MCF 10A (cell line): ENCODE data around the gene RAD51B. TPM values are rescaled to one million over a fixed set of nuclear protein-coding genes. Genes with fewer than 3 reads are reported as not detected.
A peak's percentile ranks its signal among the peaks of the same experiment; 100 is the strongest.

Experiments used
- BruUV-seq: library from RNA; stranded (reverse); fragments of 400-500 nt; replicated peaks from 2 replicates; lab custom pipeline; 2021; lab: Mats Ljungman, UMichigan
- CTCF ChIA-PET: fragments of 300-600 bp; sonication (Branson Sonifier 250); formaldehyde crosslinking; extraction: SDS; loops from one replicate; lab custom pipeline; 2021; ENCODE audit warnings: antibody characterized with exemption, inconsistent platforms; lab: Yijun Ruan, JAX
- POLR2A ChIA-PET: fragments of 300-600, 350-650 bp; sonication (Branson Sonifier 250); formaldehyde crosslinking; extraction: SDS; loops from one replicate; lab custom pipeline; 2020; ENCODE audit warnings: antibody characterized with exemption, inconsistent platforms; lab: Yijun Ruan, JAX
- DNase-seq: peaks from one replicate; pipeline ENCODE4 v3.0.0-alpha.2; 2018; ENCODE audit not compliant: unreplicated experiment
- H3K27ac Mint-ChIP-seq: one replicate; pipeline ENCODE4 v1.8.0; 2022; ENCODE audit warnings: mild to moderate bottlenecking, low read depth, mixed read lengths; ENCODE audit not compliant: unreplicated experiment
- H3K27me3 Mint-ChIP-seq: one replicate; pipeline ENCODE4 v1.8.0; 2022; ENCODE audit warnings: mixed read lengths; ENCODE audit not compliant: insufficient read depth, unreplicated experiment
- H3K36me3 Mint-ChIP-seq: one replicate; pipeline ENCODE4 v1.8.0; 2022; ENCODE audit warnings: mild to moderate bottlenecking, moderate library complexity, mixed read lengths; ENCODE audit not compliant: insufficient read depth, unreplicated experiment
- H3K4me1 Mint-ChIP-seq: one replicate; pipeline ENCODE4 v1.8.0; 2022; ENCODE audit warnings: mixed read lengths; ENCODE audit not compliant: insufficient read depth, unreplicated experiment
- H3K4me3 Mint-ChIP-seq: one replicate; pipeline ENCODE4 v1.8.0; 2022; ENCODE audit warnings: mild to moderate bottlenecking, moderate library complexity, mixed read lengths; ENCODE audit not compliant: unreplicated experiment
- H3K9me3 Mint-ChIP-seq: one replicate; pipeline ENCODE4 v1.8.0; 2022; ENCODE audit warnings: mixed read lengths; ENCODE audit not compliant: unreplicated experiment
- intact Hi-C: fragments of 100-400 bp; cut with micrococcal nuclease; formaldehyde crosslinking; loops from 2 replicates; pipeline ENCODE4 v1.14.1; 2022
- total RNA-seq: library from RNA; stranded (reverse); gene quantifications from 2 replicates; pipeline ENCODE4 v1.2.3, GENCODE V29; 2022
- TF ChIP-seq, protein P1 (sequence below): fragments of 200-600 bp; IDR thresholded peaks from one replicate; pipeline ENCODE4 v1.8.0; 2022; ENCODE audit warnings: antibody characterized with exemption, mild to moderate bottlenecking; ENCODE audit not compliant: unreplicated experiment

RAD51B gene
- total RNA-seq, 1 experiment from 2014 or later, result 14.6 TPM

DNA sequence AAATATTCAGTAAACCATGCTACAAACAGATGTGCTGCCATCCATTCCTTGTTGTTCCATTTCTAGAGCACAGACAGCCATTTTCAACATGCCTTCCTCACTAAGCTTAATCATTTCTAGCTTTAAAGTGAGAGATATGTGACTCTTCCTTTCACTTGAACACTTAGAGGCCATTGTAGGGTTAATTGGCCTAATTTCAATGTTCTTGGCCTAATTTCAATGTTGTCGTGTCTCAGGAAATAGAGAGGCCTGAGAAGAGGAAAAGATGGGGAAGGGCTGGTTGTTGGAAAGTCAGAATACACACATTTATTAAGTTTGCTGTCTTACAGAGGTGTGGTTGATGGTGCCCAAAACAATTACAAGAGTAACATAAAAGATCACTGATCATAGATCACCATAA lies 538.2 kb downstream of the RAD51B start:
- intact Hi-C loops, result no loop called here
- H3K4me3 Mint-ChIP-seq, result no peak overlapping the region
- CTCF ChIA-PET, result interaction anchor here (0.6 kb wide), 1 partner anchor 340 kb away, joined by 3 read pairs; no protein-coding TSS in a partner anchor
- POLR2A ChIA-PET, result interaction anchor here (1.1 kb wide), 1 partner anchor 30 kb away, joined by 3 read pairs; no protein-coding TSS in a partner anchor
- no peak overlapping the region for H3K27ac Mint-ChIP-seq
- no peaks in the 10 kb centered on the region for H3K9me3 Mint-ChIP-seq
- no peaks in the 10 kb centered on the region for H3K36me3 Mint-ChIP-seq
- no peaks in the 10 kb centered on the region for H3K27me3 Mint-ChIP-seq
- DNase-seq, result no peak
- H3K4me1 Mint-ChIP-seq, result peaks cover 16% of the 10 kb centered on the region
- BruUV-seq, result no TSS peak
- TF ChIP-seq, protein P1, sequence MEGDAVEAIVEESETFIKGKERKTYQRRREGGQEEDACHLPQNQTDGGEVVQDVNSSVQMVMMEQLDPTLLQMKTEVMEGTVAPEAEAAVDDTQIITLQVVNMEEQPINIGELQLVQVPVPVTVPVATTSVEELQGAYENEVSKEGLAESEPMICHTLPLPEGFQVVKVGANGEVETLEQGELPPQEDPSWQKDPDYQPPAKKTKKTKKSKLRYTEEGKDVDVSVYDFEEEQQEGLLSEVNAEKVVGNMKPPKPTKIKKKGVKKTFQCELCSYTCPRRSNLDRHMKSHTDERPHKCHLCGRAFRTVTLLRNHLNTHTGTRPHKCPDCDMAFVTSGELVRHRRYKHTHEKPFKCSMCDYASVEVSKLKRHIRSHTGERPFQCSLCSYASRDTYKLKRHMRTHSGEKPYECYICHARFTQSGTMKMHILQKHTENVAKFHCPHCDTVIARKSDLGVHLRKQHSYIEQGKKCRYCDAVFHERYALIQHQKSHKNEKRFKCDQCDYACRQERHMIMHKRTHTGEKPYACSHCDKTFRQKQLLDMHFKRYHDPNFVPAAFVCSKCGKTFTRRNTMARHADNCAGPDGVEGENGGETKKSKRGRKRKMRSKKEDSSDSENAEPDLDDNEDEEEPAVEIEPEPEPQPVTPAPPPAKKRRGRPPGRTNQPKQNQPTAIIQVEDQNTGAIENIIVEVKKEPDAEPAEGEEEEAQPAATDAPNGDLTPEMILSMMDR, result no peak

DNA sequence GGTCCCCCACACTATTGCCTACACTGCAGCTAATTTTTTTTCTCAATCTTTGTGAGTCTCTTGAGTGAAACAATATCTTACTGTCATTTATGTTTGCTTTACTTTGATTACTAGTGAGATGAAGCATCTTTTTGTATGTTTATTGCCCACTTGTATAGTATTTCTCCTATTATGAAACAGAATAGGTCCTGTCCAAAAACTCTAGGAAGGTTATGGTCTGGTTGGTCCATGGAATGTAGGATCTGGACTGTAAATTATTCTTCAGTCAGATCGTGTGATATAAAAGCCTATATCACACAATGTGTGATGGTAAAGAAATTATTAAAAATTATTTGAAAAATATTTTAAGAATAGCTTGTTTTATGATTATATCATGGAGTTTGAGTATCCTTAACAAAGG lies 538.9 kb downstream of the RAD51B start:
- POLR2A ChIA-PET, result interaction anchor here (0.6 to 1.1 kb wide), 2 partner anchors 31 to 437 kb away, joined by 3 read pairs; no protein-coding TSS in a partner anchor
- Mint-ChIP-seq H3K27ac (no peak overlapping the region), H3K27me3 (no peaks in the 10 kb centered on the region), H3K4me1 (peaks cover 16% of the 10 kb centered on the region), H3K9me3 (no peaks in the 10 kb centered on the region), H3K36me3 (no peaks in the 10 kb centered on the region), H3K4me3 (no peak overlapping the region)
- intact Hi-C loops, result no loop called here
- TF ChIP-seq, protein P1, result no peak
- no TSS peak for BruUV-seq
- CTCF ChIA-PET, result no interaction called here
- no peak for DNase-seq

DNA sequence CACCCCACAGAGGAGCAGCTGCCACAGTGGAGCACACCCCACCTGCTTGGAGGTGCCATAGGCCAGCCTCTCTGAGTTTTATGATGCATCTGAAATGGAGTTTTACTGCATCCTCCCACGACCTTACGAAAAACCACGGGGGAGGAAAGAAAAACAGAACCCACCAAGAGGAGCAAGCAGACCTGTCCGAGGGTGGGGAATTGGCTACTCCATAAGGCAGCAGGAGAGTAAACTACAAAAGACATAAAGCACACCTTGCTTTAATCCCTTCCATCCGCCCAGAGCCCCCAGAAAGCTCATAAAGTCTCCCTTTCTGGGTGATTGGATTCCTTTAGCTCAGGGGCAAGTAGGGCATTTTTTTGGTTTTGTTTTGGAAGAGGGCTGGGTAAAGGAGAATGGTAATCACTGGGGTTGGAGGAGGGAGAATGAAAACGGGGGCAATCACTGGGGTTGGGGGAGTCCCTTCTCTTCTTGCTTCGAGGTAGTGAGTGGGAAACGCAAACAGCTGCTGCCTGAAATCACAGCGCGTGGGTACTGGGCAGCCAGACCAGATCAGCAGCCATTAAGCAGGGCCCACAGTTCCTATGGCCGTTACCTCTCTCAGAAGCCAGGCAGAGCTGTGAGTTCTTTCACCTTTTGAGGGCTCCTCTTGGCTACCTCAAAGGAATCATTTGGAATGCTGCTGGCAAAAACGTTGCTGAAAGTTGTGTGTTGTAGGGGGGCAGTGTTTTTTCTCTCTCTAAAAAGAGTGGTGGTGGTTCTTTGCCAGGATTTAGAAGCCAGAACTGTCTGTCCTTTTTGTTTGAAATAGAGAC lies 539.6 kb downstream of the RAD51B start:
- intact Hi-C loops, result no loop called here
- no peaks in the 10 kb centered on the region for H3K9me3 Mint-ChIP-seq
- DNase-seq, result no peak
- no peak overlapping the region for H3K4me3 Mint-ChIP-seq
- H3K36me3 Mint-ChIP-seq, result no peaks in the 10 kb centered on the region
- peak overlapping the region; percentile 83 for H3K27ac Mint-ChIP-seq
- TF ChIP-seq, protein P1, result no peak
- no TSS peak for BruUV-seq
- CTCF ChIA-PET, result interaction anchor here (0.7 to 1.2 kb wide), 2 partner anchors 103 to 457 kb away, joined by 4 read pairs; no protein-coding TSS in a partner anchor
- H3K27me3 Mint-ChIP-seq, result no peaks in the 10 kb centered on the region
- H3K4me1 Mint-ChIP-seq, result peaks cover 16% of the 10 kb centered on the region
- POLR2A ChIA-PET, result interaction anchor here (0.6 kb wide), 1 partner anchor 436 kb away, joined by 3 read pairs; no protein-coding TSS in a partner anchor

DNA sequence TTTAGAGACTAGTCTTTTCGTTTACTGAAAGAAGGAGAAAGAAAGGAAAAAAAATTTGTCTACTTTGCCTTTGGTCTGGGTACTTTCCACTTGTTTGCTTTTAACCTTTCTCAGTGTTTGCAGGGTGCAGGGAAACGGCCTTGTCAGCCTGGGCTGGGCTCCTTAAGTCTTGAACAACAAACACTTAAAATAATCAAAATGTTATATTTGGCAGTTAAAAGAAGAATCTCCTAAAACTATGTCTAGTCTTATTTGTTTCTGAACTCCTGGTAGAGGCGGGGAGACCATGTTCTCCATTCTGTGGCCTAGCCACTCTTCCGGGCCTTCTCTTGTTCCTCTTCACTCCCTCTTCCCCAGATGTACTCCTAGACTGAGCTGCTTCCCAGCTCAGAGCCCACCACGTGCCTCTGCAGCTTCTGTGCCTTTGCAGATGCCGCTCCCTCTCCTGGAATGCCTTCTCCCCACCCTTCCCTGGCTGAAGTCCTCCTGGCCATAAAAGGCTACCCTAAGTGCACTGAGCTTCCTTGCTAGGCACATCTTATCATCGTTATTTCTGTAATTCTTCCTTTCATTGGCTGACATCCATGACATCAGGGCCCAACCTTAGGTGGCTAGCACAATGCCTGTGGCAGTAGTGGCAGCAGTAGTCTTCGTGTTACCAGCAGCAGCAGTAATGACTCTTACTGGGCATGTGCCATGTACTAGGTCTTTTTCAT lies 540.4 kb downstream of the RAD51B start:
- peak overlapping the region; percentile 83 for H3K27ac Mint-ChIP-seq
- peak; percentile 19 for DNase-seq
- no peaks in the 10 kb centered on the region for H3K9me3 Mint-ChIP-seq
- no TSS peak for BruUV-seq
- no peak overlapping the region for H3K4me3 Mint-ChIP-seq
- intact Hi-C loops, result no loop called here
- ChIA-PET CTCF (interaction anchor here (1.2 kb wide), 1 partner anchor 457 kb away, joined by 4 read pairs; no protein-coding TSS in a partner anchor), POLR2A (interaction anchor here (0.6 kb wide), 1 partner anchor 21 kb away, joined by 3 read pairs; no protein-coding TSS in a partner anchor)
- TF ChIP-seq, protein P1, result no peak
- H3K4me1 Mint-ChIP-seq, result peaks cover 21% of the 10 kb centered on the region
- no peaks in the 10 kb centered on the region for H3K27me3 Mint-ChIP-seq
- no peaks in the 10 kb centered on the region for H3K36me3 Mint-ChIP-seq
